Measurements from ENCODE around the gene DNAAF3.

The DNAAF3 gene

GRCh38 chr19:55181740-55182139, 15.3 kb upstream of the DNAAF3 start:
- H4K91ac ChIP-seq (ENCODE audit: low read depth, low read length, poor library complexity) = no peak overlapping the region
- no peaks in the 10 kb centered on the region for H3K36me3 ChIP-seq (replicated peaks in 1 of 2; ENCODE audit: control insufficient read depth in 2 of 2, insufficient read depth in 2 of 2, low read length in 2 of 2)
- no peak overlapping the region for H2BK120ac ChIP-seq (ENCODE audit: low read depth, low read length)
- no peak overlapping the region for H2BK15ac ChIP-seq (ENCODE audit: low read length)
- no peaks in the 10 kb centered on the region for H3K9me3 ChIP-seq (replicated peaks in 1 of 2; ENCODE audit: control insufficient read depth in 2 of 2, insufficient read depth in 1 of 2, low read depth in 1 of 2, low read length in 2 of 2)
- H3K4me3 ChIP-seq (ENCODE audit: low read length in 2 of 2) = no peak overlapping the region
- H3K4me2 ChIP-seq (ENCODE audit: insufficient read depth, low read length, poor library complexity, severe bottlenecking) = no peak overlapping the region
- no peak overlapping the region for H3K18ac ChIP-seq (ENCODE audit: low read length)
- no peak for DNase-seq (ENCODE audit: low spot score)
- H3K27me3 ChIP-seq (ENCODE audit: control insufficient read depth in 3 of 3, insufficient read depth in 3 of 3, low read depth in 1 of 3, low read length in 3 of 3) = peaks cover 0 to 39% (median 29%) of the 10 kb centered on the region in 3 experiments
- no peak overlapping the region for H2BK12ac ChIP-seq (ENCODE audit: low read length)
- WGBS, 2 donors (ENCODE audit: extremely low coverage in 2 of 2, insufficient read length in 2 of 2, insufficient replicate concordance in 1 of 2) = no CpG with 5 or more reads among the region's 20 CpGs
- no peak overlapping the region for H3K14ac ChIP-seq (ENCODE audit: low read length)
- no peaks in the 10 kb centered on the region for H3K79me1 ChIP-seq (ENCODE audit: low read depth, low read length)
- no peak overlapping the region for H3K4ac ChIP-seq (ENCODE audit: low read length)
- H3K4me1 ChIP-seq (ENCODE audit: control insufficient read depth in 2 of 2, insufficient read depth in 1 of 2, low read depth in 1 of 2, low read length in 2 of 2) = peaks cover 6 to 9% of the 10 kb centered on the region in 2 donors
- no peak overlapping the region for H2BK5ac ChIP-seq (ENCODE audit: low read length)
- no peak overlapping the region for H4K8ac ChIP-seq (ENCODE audit: low read depth, low read length)
- no peak overlapping the region for H2AFZ ChIP-seq (ENCODE audit: low read length)
- no peak overlapping the region for H2AK5ac ChIP-seq (ENCODE audit: low read depth, low read length)
- H3K9ac ChIP-seq (ENCODE audit: low read depth, low read length, poor library complexity) = peak overlapping the region; percentile 21
- no peak overlapping the region for H3K27ac ChIP-seq (replicated peaks; ENCODE audit: low read length)
- H3K23ac ChIP-seq (ENCODE audit: low read depth, low read length, poor library complexity) = no peak overlapping the region

GRCh38 chr19:55179606-55180484, 13.4 kb upstream of the DNAAF3 start, which contains the start of gene SYT5:
Gene SYT5 (minus strand): TSS chr19:55180289. CDS start chr19:55179041, 1,248 bp downstream.
- Histone ChIP-seq H3K23ac (ENCODE audit: low read depth, low read length, poor library complexity) (peak within 1 kb of the TSS; percentile 60), H3K4me2 (ENCODE audit: insufficient read depth, low read length, poor library complexity, severe bottlenecking) (peak within 1 kb of the TSS; percentile 98), H2AK5ac (ENCODE audit: low read depth, low read length) (peak within 1 kb of the TSS; percentile 72), H3K18ac (ENCODE audit: low read length) (peak within 1 kb of the TSS; percentile 94), H2BK12ac (ENCODE audit: low read length) (peak within 1 kb of the TSS; percentile 41), H3K9ac (ENCODE audit: low read depth, low read length, poor library complexity) (peak within 1 kb of the TSS; percentile 37), H2BK15ac (ENCODE audit: low read length) (peak within 1 kb of the TSS; percentile 25), H4K8ac (ENCODE audit: low read depth, low read length) (no peak within 1 kb of the TSS), H2BK5ac (ENCODE audit: low read length) (peak within 1 kb of the TSS; percentile 39), H3K79me1 (ENCODE audit: low read depth, low read length) (no peaks in the 10 kb centered on the region), H3K4me3 (ENCODE audit: low read length in 2 of 2) (peak within 1 kb of the TSS; percentile 46 to 81), H2AFZ (ENCODE audit: low read length) (peak within 1 kb of the TSS; percentile 94), H3K9me3 (replicated peaks in 1 of 2; ENCODE audit: control insufficient read depth in 2 of 2, insufficient read depth in 1 of 2, low read depth in 1 of 2, low read length in 2 of 2) (peaks cover 0 to 2% of the 10 kb centered on the region in 2 donors), H4K91ac (ENCODE audit: low read depth, low read length, poor library complexity) (no peak within 1 kb of the TSS), H3K27ac (replicated peaks; ENCODE audit: low read length) (no peak within 1 kb of the TSS), H2BK120ac (ENCODE audit: low read depth, low read length) (peak within 1 kb of the TSS; percentile 72), H3K27me3 (ENCODE audit: control insufficient read depth in 3 of 3, insufficient read depth in 3 of 3, low read depth in 1 of 3, low read length in 3 of 3) (peaks cover 0 to 46% (median 28%) of the 10 kb centered on the region in 3 experiments), H3K36me3 (replicated peaks in 1 of 2; ENCODE audit: control insufficient read depth in 2 of 2, insufficient read depth in 2 of 2, low read length in 2 of 2) (no peaks in the 10 kb centered on the region), H3K14ac (ENCODE audit: low read length) (peak within 1 kb of the TSS; percentile 4), H3K4ac (ENCODE audit: low read length) (no peak within 1 kb of the TSS), H3K4me1 (ENCODE audit: control insufficient read depth in 2 of 2, insufficient read depth in 1 of 2, low read depth in 1 of 2, low read length in 2 of 2) (peaks cover 6 to 9% of the 10 kb centered on the region in 2 donors)
- peak; percentile 58 for DNase-seq (ENCODE audit: low spot score)
- WGBS, 2 donors (ENCODE audit: extremely low coverage in 2 of 2, insufficient read length in 2 of 2, insufficient replicate concordance in 1 of 2) = no CpG with 5 or more reads among the region's 68 CpGs

GRCh38 chr19:55178781-55179599, 12.6 kb upstream of the DNAAF3 start:
- Histone ChIP-seq H3K4ac (ENCODE audit: low read length) (no peak overlapping the region), H2AFZ (ENCODE audit: low read length) (peak overlapping the region; percentile 94), H2BK5ac (ENCODE audit: low read length) (no peak overlapping the region), H3K9me3 (replicated peaks in 1 of 2; ENCODE audit: control insufficient read depth in 2 of 2, insufficient read depth in 1 of 2, low read depth in 1 of 2, low read length in 2 of 2) (peaks cover 3 to 5% of the 10 kb centered on the region in 2 donors), H2AK5ac (ENCODE audit: low read depth, low read length) (peak overlapping the region; percentile 72), H3K4me3 (ENCODE audit: low read length in 2 of 2) (peak overlapping the region; percentile 46 to 81), H4K8ac (ENCODE audit: low read depth, low read length) (no peak overlapping the region), H2BK120ac (ENCODE audit: low read depth, low read length) (no peak overlapping the region), H3K79me1 (ENCODE audit: low read depth, low read length) (no peaks in the 10 kb centered on the region), H3K4me2 (ENCODE audit: insufficient read depth, low read length, poor library complexity, severe bottlenecking) (peak overlapping the region; percentile 98), H3K14ac (ENCODE audit: low read length) (peak overlapping the region; percentile 4), H3K27me3 (ENCODE audit: control insufficient read depth in 3 of 3, insufficient read depth in 3 of 3, low read depth in 1 of 3, low read length in 3 of 3) (peaks cover 0 to 51% (median 26%) of the 10 kb centered on the region in 3 experiments), H3K4me1 (ENCODE audit: control insufficient read depth in 2 of 2, insufficient read depth in 1 of 2, low read depth in 1 of 2, low read length in 2 of 2) (peaks cover 8 to 9% of the 10 kb centered on the region in 2 donors), H2BK15ac (ENCODE audit: low read length) (peak overlapping the region; percentile 25), H3K18ac (ENCODE audit: low read length) (peak overlapping the region; percentile 94), H4K91ac (ENCODE audit: low read depth, low read length, poor library complexity) (no peak overlapping the region), H2BK12ac (ENCODE audit: low read length) (no peak overlapping the region), H3K9ac (ENCODE audit: low read depth, low read length, poor library complexity) (peak overlapping the region; percentile 37), H3K23ac (ENCODE audit: low read depth, low read length, poor library complexity) (peak overlapping the region; percentile 34), H3K27ac (replicated peaks; ENCODE audit: low read length) (no peak overlapping the region), H3K36me3 (replicated peaks in 1 of 2; ENCODE audit: control insufficient read depth in 2 of 2, insufficient read depth in 2 of 2, low read length in 2 of 2) (no peaks in the 10 kb centered on the region)
- peak; percentile 87 for DNase-seq (ENCODE audit: low spot score)
- no CpG with 5 or more reads among the region's 61 CpGs for WGBS, 2 donors (ENCODE audit: extremely low coverage in 2 of 2, insufficient read length in 2 of 2, insufficient replicate concordance in 1 of 2)
